ENCODE measurements around the gene VAV2. TPM values are rescaled to one million over a fixed set of nuclear protein-coding genes. Genes with fewer than 3 reads are reported as not detected.
"Not testable (repeated sequence)": the region's sequence is repeated elsewhere in the genome, so short reads cannot be mapped to it uniquely, and the experiment has no call there.

Gene VAV2
- total RNA-seq, 1 donor from 2014 or later = 6.0 TPM

DNA sequence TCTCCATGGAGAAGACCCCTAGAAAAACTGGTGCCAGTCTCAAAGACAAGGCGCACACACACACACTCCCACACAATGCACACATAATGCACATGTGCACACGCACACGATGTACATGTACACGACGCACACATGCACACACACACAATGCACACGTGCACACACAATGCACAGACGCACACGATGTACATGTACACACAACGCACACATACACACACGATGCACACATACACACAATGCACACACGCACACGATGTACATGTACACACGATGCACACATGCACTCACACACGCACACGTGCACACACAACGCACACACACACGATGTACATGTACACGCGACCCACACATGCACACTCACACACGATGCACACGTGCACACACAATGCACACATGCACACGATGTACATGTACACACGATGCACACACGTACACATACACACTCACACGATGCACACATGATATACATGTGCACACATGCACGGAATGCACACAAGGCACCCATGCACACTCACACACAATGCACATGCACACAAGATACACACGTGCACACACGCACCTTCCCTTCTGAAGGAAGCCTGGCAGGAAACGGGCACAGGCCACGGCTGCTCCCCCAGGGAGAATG is 76.5 kb downstream of the VAV2 start:
- no peak for DNase-seq

DNA sequence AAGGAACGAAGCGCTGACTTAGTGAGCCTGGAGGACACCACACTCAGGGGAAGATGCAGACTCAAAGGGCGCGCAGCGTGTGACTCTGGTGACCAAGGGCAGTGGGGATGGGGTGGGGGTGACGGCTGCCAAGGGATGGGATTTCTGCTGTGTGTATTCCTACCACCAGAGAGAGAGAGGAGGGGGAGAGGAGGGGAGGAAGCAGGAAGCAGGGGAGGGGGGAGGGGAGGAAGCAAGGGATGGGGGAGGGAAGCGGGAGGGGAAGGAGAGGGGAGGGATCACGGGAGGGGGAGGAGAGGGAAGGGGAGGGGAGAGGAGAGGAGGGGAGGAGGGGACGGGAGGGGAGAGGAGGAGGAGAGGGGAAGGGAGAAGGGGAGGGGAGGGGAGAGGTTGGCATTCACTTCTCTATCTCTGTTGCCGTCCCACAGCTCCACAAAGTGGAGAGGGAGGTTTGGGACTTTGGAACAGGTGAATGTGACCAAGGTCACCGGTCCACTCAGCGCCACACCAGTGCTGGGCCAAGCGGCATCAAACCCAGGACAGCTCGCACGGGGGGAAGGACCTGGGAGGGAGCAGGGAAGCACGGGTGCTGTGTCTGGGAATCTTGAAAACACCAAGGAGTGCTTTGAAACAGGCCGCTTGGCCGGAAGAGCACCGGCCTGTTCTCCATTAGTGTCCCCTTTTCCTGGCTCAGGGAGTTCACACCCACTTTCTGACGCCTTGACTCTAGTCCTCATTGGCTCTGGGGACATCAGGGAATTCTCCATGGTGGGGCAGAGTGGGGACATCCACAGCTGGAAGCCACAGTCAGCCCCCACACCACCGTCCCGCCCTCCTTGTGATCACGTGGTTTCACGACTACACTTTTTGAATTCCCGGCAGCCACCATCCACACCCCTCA is 77.4 kb downstream of the VAV2 start:
- DNase-seq = no peak

DNA sequence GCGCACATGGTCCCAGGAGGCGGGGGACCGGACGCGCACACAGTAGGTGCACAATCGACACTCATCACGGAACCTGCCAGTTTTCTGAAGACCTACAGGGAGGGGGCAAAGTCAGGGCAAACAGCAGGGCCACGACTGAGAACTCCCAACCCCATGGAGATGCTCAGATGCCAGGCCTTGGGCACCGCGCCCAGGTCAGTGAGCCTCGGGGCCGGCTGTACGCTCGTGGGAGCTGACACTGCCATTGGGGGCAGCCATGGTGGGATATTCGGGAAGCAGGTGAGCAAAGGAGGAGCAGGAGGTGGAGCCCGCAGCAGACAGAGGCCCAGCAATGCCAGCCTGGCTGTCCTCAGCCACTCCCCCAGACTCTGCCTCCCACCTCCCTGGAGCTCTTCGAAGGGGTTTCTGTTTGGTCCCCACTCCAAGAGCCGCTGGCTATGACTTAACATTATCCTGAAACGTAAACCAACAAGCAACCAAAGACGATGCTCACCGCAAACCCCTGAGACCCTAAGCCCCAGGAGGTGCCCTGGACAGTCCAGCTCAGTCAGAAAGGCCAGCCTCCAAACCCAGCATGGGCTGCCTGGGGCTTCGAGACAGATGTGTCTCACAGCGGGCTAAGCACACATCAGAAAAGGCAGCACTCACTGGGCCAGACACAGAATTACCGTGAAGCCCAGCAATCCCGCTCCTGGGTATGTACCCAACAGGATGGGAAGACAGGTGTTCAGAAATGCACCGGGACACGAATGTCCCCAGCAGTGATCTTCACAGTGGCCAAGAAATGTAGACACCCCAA is 78.4 kb downstream of the VAV2 start:
- no peak for DNase-seq

DNA sequence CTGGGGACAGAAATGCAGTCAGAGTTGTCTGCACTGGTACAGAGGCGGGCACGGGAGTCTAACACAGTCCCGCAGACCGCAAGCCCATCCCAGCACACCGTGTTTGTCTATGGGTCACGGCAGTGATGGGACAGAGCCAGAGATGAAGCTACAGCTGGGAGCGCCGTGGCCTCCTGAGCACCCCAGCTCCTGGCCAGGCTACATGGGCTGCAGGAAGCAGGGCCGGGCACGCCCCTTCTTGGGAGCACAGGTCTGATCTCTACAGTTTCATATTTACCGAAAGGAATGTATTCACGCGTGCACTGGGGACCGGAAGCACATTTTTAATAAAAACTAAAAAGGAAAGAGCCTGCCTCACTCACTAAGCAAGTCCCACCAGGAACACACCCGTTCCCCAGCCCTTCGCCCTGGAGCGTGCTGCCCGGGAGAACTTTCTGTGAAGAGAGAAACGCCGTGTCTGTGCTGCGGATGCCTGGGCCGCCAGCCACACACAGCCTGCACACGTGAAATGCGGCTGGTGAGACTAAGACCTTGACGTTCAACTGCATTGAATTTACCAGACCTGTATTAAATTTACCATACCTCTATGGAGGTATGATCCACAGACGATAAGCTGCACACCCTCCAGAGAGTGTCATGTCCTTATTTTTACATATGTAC is 81.1 kb downstream of the VAV2 start:
- DNase-seq = no peak

DNA sequence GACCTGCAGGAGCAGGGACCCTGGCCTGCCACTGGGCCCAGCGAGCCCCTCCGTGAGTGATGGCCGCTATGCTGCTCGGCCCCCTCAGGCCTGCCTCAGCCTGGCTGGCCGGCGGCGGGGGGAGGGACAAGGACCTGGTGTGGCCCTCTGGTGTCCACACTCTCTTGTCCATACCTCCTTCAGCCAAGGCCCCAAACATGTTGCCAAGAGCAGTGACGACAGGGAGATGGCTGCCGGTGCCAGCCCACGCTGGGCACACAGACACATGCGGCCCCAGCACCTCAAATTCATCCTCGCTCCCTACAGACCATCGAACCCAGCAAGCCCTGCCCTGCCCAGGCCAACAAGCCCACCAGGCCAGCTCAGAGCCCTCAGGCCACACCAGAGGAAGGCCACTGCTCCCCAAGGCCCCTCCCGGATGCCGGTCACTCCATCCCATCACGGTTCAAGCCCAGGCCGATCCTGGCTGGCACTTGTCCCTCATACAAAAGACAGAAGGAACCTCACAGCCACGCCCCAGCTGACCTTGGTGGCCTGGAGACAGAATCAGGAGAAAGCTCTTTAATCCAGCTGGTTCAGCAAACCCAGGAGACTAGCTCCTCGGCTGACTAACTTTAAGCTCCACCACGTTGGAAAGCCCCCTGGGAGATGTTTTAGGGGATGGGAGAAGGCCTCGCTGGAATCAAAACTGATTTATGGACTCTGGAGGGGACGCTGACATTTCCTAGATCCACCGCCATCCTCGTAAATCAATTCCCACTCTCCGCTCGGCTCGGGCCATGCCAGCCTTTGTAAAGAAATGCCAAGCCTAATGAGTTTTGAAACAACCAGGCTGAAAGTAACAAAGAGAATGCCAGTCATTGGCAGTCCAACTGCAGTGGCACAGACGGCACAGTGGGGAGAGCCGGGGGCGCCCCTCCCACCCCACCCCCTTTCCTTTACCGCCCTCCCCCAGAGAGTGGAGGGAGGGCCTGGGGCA is 84.9 kb downstream of the VAV2 start:
- DNase-seq = no peak

DNA sequence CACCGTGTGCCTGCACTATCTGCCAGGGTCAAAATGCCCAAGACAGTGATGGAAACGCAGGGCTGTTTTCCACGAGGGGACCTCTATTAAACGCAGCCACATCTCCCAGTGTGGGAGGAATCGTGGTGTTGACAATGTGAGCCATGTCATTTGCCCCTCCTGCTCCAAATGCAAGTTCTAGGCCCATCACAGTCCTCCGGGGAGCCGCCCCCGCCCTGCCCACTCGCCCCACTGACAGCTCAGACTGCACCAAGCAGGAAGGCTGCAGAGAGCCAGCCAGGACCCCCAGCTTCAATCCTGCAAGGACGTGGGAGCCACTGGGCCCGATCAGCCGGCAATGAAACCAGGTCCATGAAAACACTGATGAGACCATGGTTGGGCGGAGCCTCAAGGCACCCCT is 85.9 kb downstream of the VAV2 start:
- DNase-seq = no peak

DNA sequence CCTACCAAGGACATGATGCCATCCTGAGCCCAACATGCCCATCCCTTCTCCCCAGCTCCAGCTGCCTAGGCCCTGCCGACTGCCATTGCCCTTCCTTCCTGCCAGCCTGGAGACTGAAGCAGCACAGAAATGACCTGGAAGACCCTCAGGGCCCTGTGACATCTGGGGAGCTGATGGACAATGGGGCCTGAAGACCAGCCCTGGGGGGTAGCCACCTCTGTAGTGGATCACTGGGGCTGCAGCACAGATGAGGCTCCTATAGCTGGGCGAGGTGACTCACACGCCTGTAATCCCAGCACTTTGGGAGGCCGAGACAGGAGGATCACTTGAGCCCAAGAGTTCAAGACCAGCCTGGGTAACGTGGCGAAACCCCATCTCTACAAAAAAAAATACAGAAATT is 86.6 kb downstream of the VAV2 start:
- no peak for DNase-seq

DNA sequence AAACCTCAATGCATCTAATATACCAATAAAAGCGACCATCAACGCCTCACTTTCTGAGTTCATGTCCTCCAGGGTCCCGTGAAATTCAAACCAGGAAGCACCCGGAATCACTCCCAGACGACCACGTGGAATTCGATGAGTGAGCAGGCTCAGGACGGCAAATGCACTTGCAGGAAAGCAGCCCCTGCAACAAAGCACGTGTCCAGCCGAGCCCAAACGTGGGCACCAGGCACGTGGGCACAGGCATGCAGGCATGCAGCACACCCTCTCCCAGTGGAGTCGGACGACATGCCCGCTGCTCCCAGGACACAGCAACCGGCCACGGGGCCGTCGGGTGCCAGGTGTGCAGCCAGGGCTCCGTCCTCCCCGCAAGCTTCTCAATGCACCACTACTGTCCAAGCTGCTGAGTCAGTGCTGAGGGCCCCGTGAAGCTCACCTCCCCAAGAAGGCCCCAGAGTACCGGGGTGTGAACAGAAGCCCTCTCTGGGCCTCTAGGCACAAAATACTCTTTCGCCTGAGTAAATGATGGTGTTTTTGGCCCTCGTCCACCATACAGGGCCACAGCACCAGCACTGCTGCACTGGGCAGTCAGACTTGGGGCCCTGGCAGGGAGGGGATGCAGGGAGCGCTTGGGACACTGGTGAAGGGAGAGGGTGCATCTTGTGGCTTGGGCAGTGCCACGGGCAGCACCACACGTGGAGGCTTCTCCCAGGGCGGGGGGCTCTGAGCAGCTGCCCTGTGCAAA is 87.6 kb downstream of the VAV2 start:
- no peak for DNase-seq

DNA sequence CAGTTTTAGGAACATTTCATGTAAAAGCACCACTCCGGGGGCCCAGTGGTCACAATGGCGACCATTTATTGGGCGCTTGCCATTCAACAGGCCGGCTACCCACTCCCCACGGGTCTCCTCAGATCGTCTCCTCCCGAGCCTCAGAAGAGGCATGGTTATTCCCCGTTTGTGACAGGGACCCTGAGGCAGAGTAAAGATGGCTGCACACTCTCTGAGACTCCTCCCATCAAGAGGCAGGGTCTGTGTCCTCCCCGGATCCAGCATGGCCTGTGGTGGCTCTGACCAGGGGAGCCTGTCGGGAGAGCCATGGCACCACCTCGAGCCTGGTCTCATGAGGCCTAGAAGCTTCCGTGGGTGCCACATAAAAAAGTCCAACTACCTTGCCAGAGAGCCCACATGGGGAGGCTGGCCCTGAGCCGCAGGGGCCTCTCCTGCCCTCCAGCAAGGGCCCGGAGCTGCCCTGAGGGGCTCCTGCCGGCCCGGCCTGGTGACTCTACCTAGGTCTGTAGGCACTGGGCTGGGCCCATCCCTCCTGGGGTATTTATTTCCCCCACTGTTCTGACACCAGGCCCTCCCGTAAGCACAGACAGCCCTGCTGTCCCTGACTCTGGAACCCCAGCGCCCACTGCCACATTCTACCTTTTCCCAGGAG is 90.8 kb downstream of the VAV2 start:
- DNase-seq = no peak

DNA sequence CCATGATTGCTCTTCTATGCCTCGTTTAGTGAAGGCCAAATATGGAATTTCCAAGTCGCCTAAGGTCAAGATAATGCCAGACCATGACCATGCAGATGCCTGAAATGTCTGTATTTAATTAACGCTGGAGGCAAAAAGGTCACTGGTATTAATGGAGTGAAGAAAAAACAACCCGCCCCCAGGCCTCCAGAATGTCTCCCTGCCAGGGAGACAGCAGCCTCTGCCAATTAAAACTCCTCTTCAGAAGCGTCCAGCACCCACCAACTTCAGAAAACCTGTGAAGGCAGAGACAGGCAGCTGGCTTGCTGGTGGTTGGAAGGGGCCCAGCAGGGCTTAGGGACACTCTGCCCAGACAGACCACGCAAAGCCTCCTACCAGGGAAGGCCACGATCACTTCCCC is 94.4 kb downstream of the VAV2 start:
- DNase-seq = no peak

DNA sequence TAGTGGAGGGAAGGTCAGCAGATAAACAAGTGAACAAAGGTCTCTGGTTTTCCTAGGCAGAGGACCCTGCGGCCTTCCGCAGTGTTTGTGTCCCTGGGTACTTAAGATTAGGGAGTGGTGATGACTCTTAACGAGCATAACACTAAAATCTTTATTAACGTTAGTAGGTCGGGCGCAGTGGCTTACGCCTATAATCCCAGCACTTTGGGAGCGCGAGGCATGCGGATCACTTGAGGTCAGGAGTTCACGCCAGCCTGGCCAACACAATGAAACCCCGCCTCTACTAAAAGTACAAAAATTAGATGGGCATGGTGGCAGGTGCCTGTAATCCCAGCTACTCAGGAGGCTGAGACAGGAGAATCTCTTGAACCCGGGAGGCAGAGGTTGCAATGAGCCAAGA is 96.1 kb downstream of the VAV2 start:
- DNase-seq = not testable (repeated sequence)

DNA sequence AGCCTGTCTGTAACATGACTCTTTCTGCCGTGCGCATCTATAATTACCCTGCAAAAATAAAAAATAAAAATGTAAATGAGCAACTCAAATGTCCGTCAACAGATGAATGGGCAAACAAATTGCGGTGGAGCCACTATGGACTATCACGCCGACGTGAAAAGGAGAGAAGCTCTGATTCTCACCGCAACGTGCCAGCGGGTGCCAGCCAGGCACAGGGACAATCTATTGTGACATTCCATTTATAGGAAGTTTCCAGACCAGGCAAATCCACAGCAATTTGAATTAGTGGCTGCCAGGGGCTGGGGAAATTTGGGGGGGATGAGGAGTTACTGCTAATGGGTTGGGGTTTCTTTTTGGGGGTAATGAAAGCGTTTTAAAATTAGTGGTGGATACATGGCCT is 96.8 kb downstream of the VAV2 start:
- DNase-seq = no peak

DNA sequence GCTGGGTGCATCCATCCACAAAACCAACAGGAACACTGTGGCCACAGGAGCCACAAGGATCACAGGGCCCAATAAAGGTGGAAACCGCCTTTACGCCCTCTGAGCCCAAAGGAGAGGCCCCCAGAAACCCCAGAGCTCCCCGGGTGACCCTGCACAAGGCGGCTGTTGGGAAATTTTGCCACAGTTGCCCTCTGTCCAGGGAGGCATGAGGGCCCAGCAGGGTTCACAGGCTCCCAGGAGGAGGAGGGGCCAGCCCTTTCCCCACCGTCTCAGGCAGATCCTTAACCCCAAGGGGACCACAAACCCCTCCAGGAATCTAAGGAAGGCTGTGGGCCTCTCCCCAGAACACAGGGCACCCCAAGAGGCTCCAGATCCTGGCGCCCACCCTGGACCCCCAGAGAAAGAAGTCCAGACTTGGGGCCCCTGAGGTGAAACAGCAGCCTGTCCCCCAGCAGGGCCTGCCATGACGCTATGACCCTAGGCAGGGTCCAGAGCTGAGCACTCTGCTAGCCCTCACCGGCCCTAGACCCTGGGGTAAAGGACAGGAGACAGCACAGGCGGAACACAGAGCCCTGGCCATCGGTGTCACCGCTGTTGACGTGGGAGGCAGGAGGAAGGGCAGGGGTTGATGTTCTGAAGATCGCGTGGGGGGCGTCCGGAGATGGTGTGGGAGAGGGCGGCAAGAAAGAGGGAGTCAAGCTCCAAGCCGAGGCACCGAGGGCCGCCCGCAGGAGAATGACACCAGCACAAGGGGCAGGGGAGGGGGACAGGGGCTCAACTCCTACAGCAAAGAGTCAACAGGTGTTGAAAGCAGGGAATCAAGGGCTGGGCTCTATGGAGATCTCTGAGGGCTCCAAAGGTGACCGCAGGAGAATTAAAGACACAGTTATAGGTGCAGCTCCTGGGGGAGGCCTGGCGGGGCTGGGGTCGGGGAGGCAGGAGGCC is 97.5 kb downstream of the VAV2 start:
- DNase-seq = no peak

DNA sequence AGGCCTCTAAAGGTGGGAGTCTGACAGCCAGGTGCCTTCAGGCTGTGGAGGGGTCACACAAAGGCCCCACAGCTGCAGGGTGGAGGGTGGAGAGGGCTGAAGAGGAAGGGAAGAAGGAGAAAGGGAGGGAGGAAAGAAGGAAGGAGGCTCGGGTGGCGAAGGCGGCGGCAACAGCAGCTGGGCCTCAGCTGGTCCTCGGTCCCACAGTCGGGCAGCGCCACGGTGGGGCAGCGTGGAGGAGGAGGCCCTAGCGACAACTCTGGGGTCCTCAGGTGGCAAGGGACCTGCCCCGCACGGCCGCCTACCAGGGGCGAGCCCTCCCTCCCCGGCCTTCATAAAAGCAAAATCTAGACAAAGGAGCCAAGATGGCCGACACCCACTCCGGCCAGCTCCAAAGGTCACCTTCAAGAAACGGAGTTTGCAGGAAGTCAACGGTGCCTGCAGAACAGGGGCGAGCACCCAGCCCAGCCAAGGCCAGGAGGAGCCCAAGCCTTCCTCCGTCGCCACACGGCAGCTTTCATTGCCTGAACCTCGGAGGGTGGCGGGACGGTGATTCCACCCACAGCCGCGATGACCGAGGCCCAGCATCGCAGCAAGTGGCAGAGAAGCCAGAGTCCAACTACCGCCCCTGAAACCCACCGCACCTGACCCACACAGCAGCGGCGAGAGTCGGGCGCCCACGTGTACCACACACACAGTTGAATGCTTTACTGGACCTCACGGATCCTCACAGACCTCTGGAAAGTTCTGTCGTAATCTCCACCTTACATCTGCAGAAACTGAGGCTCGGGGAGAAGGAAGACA is 98.7 kb downstream of the VAV2 start:
- no peak for DNase-seq

DNA sequence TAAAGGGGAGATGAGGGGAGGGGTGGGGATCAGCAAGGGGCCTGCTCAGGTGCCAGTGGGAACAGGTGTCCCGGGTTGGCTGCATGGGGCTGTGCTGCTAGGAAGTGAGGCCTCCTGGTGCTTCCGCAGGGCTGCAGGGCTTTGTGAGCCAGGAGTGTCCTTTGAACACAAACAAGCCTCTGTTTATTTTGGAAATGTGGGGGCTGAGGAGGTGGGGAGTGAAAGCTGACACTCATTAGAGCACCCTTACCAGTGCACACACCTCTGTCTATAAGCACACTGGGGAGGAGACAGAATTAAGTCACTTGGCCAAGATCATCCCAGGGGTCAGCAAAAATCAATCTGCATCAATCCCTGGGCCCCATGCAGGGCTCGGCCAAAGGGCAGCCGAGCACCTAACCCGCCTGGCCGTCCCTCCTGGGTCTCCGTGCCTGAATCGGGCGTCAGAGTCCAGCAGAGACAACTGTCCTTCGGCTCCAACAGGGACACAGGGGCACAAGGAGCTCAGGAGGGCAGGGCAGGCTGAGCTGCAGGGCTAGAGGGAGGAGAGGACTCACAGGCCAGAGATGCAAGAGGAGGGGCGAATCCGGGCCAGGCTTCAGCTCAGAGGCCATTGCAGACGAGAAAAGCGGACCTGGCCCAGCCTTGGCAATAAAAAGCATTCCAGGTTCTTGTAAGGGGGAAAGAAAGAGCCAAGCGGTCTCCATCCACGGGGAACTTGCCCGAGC is 99.8 kb downstream of the VAV2 start:
- no peak for DNase-seq

DNA sequence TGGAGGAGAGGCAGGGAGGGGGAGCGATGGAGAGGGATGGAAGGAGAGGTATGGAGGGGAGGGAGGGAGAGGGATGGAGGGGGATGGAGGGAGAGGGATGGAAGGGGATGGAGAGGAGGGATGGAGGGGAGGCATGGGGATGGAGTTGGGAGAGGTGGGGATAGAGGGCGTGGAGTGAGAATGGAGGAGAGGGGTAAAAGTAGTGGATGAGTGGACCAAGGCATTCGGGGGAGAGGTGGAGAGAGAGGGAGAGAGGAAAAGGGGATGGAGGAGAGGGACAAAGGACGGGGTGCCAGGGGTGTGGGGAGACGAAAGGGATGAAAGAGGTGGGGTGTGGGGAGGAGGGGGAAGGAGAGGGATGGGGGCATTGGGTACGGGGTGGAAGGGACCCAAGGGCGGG is 100.4 kb downstream of the VAV2 start:
- no peak for DNase-seq

DNA sequence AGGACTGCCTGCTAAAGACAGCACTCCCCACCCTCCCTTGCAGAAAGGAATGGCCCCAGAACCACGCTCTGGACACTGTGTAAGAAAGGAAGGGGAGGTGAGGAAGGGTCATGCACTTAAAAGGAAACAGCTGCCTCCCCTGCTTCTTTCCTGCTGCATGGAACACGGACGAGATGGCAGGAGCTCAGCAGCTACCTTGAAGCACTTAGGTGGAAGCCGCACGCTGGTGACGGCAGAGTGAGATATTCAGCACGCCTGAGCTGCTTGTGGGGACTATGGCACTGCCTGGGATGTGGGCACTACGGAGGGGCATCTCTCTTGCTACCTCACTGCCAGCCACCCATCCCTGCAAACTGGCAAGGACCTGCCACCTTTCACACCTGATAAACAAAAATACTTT is 101.5 kb downstream of the VAV2 start:
- DNase-seq = no peak

Measured in skin of body (tissue), 2 donors.